Renal cortex interstitium (tissue), 11 donors: ENCODE measurements around the gene BHLHE23. TPM values are rescaled to one million over a fixed set of nuclear protein-coding genes. Genes with fewer than 3 reads are reported as not detected.

Source experiments
- DNase-seq, 11 donors: peaks; one replicate each; pipeline ENCODE4 v3.0.0-alpha.2; 2013; ENCODE audit warnings: low read depth in 9 of 11, low spot score in 4 of 11; ENCODE audit errors: extremely low read depth in 1 of 11
- polyA plus RNA-seq, 3 donors: library from polyadenylated mRNA; unstranded; fragments of 120-200 nt; gene quantifications; one replicate each; pipeline ENCODE4 v1.2.1, GENCODE V29; 2013; ENCODE audit not compliant: insufficient read length in 3 of 3

Gene BHLHE23
- polyA plus RNA-seq, 3 donors, result 0.09 TPM; not detected in 2

GRCh38 chr20:62979876-62980373 lies 26.8 kb downstream of the BHLHE23 start:
- no peak for DNase-seq

GRCh38 chr20:62979310-62979709 lies 27.5 kb downstream of the BHLHE23 start:
- no peak for DNase-seq

GRCh38 chr20:62978561-62978943 lies 28.2 kb downstream of the BHLHE23 start:
- no peak for DNase-seq

- no peak for DNase-seq
Observed at GRCh38 chr20:62977613-62978560, 28.9 kb downstream of the BHLHE23 start.

GRCh38 chr20:62976886-62977285 lies 29.9 kb downstream of the BHLHE23 start:
- no peak for DNase-seq

GRCh38 chr20:62975812-62976508 lies 30.8 kb downstream of the BHLHE23 start:
- DNase-seq, result no peak

GRCh38 chr20:62975251-62975760 lies 31.5 kb downstream of the BHLHE23 start:
- no peak for DNase-seq

GRCh38 chr20:62972845-62973745 lies 33.7 kb downstream of the BHLHE23 start:
- no peak for DNase-seq

GRCh38 chr20:62971950-62972844 lies 34.6 kb downstream of the BHLHE23 start:
- peak; percentile 60 to 84 (median 76) for DNase-seq

GRCh38 chr20:62971211-62971949 lies 35.4 kb downstream of the BHLHE23 start:
- no peak for DNase-seq

GRCh38 chr20:62970307-62971210 lies 36.2 kb downstream of the BHLHE23 start:
- DNase-seq, result no peak

- DNase-seq, result no peak
Observed at GRCh38 chr20:62969939-62970306, 36.8 kb downstream of the BHLHE23 start.

- DNase-seq, result no peak
Observed at GRCh38 chr20:62969179-62969760, 37.5 kb downstream of the BHLHE23 start.

GRCh38 chr20:62968378-62969178 lies 38.2 kb downstream of the BHLHE23 start:
- no peak for DNase-seq
